Spleen (tissue), 11 donors: Measurements from ENCODE around the gene EVC2. TPM values are rescaled to one million over a fixed set of nuclear protein-coding genes. Genes with fewer than 3 reads are reported as not detected.
"Not testable (repeated sequence)": the region's sequence is repeated elsewhere in the genome, so short reads cannot be mapped to it uniquely, and the experiment has no call there.

Experiments used
- DNase-seq: peaks from one replicate; pipeline ENCODE4 v3.0.0-alpha.2; 2020
- H3K27ac ChIP-seq, 8 donors: fragments of 200-600 bp; sonication (generic) in 7 of 8; 1 replicate in 4 of 8; 2 replicates in 4 of 8; pipeline versions ENCODE4 v1.5.0 to v1.8.0; 2016 to 2021; ENCODE audit warnings: inconsistent platforms in 4 of 8, mild to moderate bottlenecking in 4 of 8, moderate library complexity in 1 of 8
- H3K27me3 ChIP-seq, 7 donors: fragments of 200-600 bp; sonication (generic) in 6 of 7; replicated peaks in 1 of 7; 1 replicate in 4 of 7; 2 replicates in 3 of 7; pipeline versions ENCODE4 v1.5.0 to v1.8.0; 2016 to 2021; ENCODE audit warnings: inconsistent platforms in 3 of 7, mild to moderate bottlenecking in 1 of 7
- H3K36me3 ChIP-seq, 6 donors: fragments of 200-600 bp; sonication (generic) in 5 of 6; 1 replicate in 4 of 6; 2 replicates in 2 of 6; pipeline versions ENCODE4 v1.5.0 to v1.8.0; 2016 to 2021; ENCODE audit warnings: inconsistent platforms in 2 of 6
- H3K4me1 ChIP-seq, 6 donors: fragments of 200-600 bp; sonication (generic) in 5 of 6; 1 replicate in 3 of 6; 2 replicates in 3 of 6; pipeline versions ENCODE4 v1.5.0 to v1.8.0; 2016 to 2021; ENCODE audit warnings: inconsistent platforms in 3 of 6
- H3K4me3 ChIP-seq, 8 donors: fragments of 200-600 bp; sonication (generic) in 7 of 8; 1 replicate in 4 of 8; 2 replicates in 4 of 8; pipeline versions ENCODE4 v1.5.0 to v1.8.0; 2016 to 2021; ENCODE audit warnings: inconsistent platforms in 4 of 8, mild to moderate bottlenecking in 4 of 8, moderate library complexity in 2 of 8
- H3K9me3 ChIP-seq, 8 donors: fragments of 200-600 bp; sonication (generic) in 7 of 8; 1 replicate in 4 of 8; 2 replicates in 4 of 8; pipeline versions ENCODE4 v1.5.0 to v1.8.0; 2016 to 2021; ENCODE audit warnings: inconsistent platforms in 4 of 8
- POLR2A ChIP-seq, 3 donors: fragments of 450-650 bp; IDR thresholded peaks; one replicate each; pipeline ENCODE4 v1.5.1; 2017; ENCODE audit warnings: antibody characterized with exemption in 3 of 3, mild to moderate bottlenecking in 1 of 3
- POLR2AphosphoS5 ChIP-seq, 3 donors: sonication (generic); formaldehyde crosslinking; IDR thresholded peaks; one replicate each; pipeline ENCODE4 v1.5.1; 2017; ENCODE audit warnings: antibody characterized with exemption in 3 of 3
- WGBS, 5 donors: extraction: QIAGEN DNeasy Blood & Tissue Kit in 3 of 5; methylation state at CpG; one replicate each; pipeline versions ENCODE4 v1.1.5 to v1.1.7; 2013 to 2018; 5-methylcytosine and 5-hydroxymethylcytosine counted together
- intact Hi-C: fragments of 100-400 bp; cut with DNase I; formaldehyde crosslinking; loops from one replicate; pipeline ENCODE4 v1.15.0; 2023; ENCODE audit warnings: low total_unique reads
- polyA plus RNA-seq, 3 donors: library from polyadenylated mRNA; stranded (reverse); fragments of 200-250 nt; gene quantifications; one replicate each; pipeline ENCODE4 v1.2.1, GENCODE V29; 2013
- total RNA-seq, 7 donors: library from RNA; depleted of rRNA in 3 of 7; stranded (reverse); fragments of >200 nt in 3 of 7; fragmentation: NEBNext Ultra II Directional in 4 of 7; extraction: Animal tissue kit (Norgen Biotek cat#: 25700) in 4 of 7; gene quantifications; one replicate each; pipeline versions ENCODE4 v1.1.0 to v1.2.1, GENCODE V29; 2016 to 2021
- TF ChIP-seq, protein P1 (sequence below), 11 experiments: fragments of 200-600 bp in 7 of 11; fragments of 450-650 bp in 4 of 11; sonication (generic) in 4 of 11; IDR thresholded peaks in 8 of 11; conservative IDR thresholded peaks in 3 of 11; 1 replicate in 7 of 11; 2 replicates in 4 of 11; pipeline versions ENCODE4 v1.4.0 to v1.8.0; 2016 to 2021; ENCODE audit warnings: antibody characterized with exemption in 11 of 11, inconsistent platforms in 4 of 11, mild to moderate bottlenecking in 1 of 11
- donor health status: healthy with polysubstance abuse.
- donor health status: DM: no; HTN: no; CAD: no; lungs with moderate emphysema.
- donor health status: DM: no; HTN: no; CAD: no.
- donor health status: Bipolar disorder and iron deficiency.
- donor health status: healthy.
- donor health status: DM: no; HTN: no; CAD: no.
- donor health status: DM: yes; HTN: yes; CAD: no.

The EVC2 gene
- total and polyA plus RNA-seq, 10 donors: 0.30 to 4.4 (median 2.6) TPM

GRCh38 chr4:5730436-5730835 is 22.1 kb upstream of the EVC2 start:
- Histone ChIP-seq H3K9me3 (no peaks in the 10 kb centered on the region), H3K27ac (no peak overlapping the region), H3K4me1 (no peaks in the 10 kb centered on the region), H3K27me3 (no peaks in the 10 kb centered on the region), H3K4me3 (no peak overlapping the region), H3K36me3 (peaks cover 0 to 11% (median 0%) of the 10 kb centered on the region in 6 donors)
- WGBS, 5 donors: 79 to 89% (median 82%) methylated on average over 10 of the region's 10 CpGs
- no peak for DNase-seq
- intact Hi-C loops: no loop called here
- TF ChIP-seq POLR2A (IDR thresholded peaks at IDR 0.05) (no peak), POLR2AphosphoS5 (IDR thresholded peaks at IDR 0.05) (no peak)
- TF ChIP-seq, protein P1, sequence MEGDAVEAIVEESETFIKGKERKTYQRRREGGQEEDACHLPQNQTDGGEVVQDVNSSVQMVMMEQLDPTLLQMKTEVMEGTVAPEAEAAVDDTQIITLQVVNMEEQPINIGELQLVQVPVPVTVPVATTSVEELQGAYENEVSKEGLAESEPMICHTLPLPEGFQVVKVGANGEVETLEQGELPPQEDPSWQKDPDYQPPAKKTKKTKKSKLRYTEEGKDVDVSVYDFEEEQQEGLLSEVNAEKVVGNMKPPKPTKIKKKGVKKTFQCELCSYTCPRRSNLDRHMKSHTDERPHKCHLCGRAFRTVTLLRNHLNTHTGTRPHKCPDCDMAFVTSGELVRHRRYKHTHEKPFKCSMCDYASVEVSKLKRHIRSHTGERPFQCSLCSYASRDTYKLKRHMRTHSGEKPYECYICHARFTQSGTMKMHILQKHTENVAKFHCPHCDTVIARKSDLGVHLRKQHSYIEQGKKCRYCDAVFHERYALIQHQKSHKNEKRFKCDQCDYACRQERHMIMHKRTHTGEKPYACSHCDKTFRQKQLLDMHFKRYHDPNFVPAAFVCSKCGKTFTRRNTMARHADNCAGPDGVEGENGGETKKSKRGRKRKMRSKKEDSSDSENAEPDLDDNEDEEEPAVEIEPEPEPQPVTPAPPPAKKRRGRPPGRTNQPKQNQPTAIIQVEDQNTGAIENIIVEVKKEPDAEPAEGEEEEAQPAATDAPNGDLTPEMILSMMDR (IDR thresholded peaks at IDR 0.05 in 8 of 11, conservative IDR thresholded peaks at IDR 0.05 in 3 of 11): no peak

DNA sequence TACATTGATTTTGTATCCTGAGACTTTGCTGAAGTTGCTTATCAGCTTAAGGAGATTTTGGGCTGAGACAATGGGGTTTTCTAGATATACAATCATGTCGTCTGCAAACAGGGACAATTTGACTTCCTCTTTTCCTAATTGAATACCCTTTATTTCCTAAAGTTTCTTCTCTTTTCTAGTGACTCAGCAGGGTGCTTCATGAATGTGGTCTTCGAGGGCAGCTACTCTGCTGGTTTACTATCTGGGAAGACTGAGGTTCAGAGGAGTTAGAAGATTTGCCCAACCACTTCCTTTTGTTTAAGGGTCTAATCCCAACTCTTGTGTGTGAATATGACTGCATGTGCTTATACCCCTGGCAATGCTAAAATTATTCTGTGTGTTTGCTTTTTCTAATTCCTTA is 20.1 kb upstream of the EVC2 start:
- H3K36me3 ChIP-seq, H3K9me3 ChIP-seq, H3K4me3 ChIP-seq, H3K4me1 ChIP-seq, H3K27ac ChIP-seq, H3K27me3 ChIP-seq, DNase-seq, intact Hi-C loops: not testable (repeated sequence)
- WGBS, 5 donors: 15 to 40% (median 32%) methylated on average over 1 to 2 of the region's 2 CpGs

GRCh38 chr4:5724377-5724776 is 16.0 kb upstream of the EVC2 start:
- no peak for DNase-seq
- Histone ChIP-seq H3K9me3 (no peaks in the 10 kb centered on the region), H3K4me3 (no peak overlapping the region), H3K27me3 (peaks cover 0 to 7% (median 0%) of the 10 kb centered on the region in 7 donors), H3K36me3 (peaks cover 0 to under 1% (median 0%) of the 10 kb centered on the region in 6 donors), H3K4me1 (no peaks in the 10 kb centered on the region), H3K27ac (no peak overlapping the region)
- intact Hi-C loops: no loop called here
- 79 to 88% (median 85%) methylated on average over 7 of the region's 7 CpGs for WGBS, 5 donors
- TF ChIP-seq POLR2AphosphoS5 (IDR thresholded peaks at IDR 0.05) (no peak), POLR2A (IDR thresholded peaks at IDR 0.05) (no peak)
- TF ChIP-seq, protein P1 (IDR thresholded peaks at IDR 0.05 in 8 of 11, conservative IDR thresholded peaks at IDR 0.05 in 3 of 11): no peak

DNA sequence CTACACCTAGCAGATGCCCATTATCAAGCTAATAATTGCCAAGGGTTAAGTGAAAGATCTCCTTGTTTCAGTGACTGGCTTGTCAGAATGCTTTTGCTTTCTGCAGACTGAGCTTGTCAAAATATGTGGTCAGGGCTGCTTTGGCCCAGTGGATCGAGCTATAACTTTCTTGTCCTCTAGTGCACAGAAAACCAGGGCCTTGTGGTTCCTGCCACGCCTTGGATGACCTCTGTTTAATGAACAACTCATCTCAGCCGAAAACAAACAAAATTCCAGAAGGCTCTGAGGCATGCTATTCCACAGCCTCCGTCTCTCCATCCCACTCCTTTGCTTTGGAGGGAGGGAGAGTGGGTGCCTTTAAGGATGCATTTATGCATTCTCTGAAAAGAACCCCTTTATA is 14.0 kb upstream of the EVC2 start:
- H3K36me3 ChIP-seq: no peaks in the 10 kb centered on the region
- 61 to 70% (median 69%) methylated on average over 4 of the region's 4 CpGs for WGBS, 5 donors
- intact Hi-C loops: no loop called here
- peaks cover 0 to 7% (median 0%) of the 10 kb centered on the region in 7 donors for H3K27me3 ChIP-seq
- no peaks in the 10 kb centered on the region for H3K4me1 ChIP-seq
- TF ChIP-seq, protein P1 (IDR thresholded peaks at IDR 0.05 in 8 of 11, conservative IDR thresholded peaks at IDR 0.05 in 3 of 11): no peak
- TF ChIP-seq POLR2AphosphoS5 (IDR thresholded peaks at IDR 0.05): no peak
- no peak for TF ChIP-seq POLR2A (IDR thresholded peaks at IDR 0.05)
- DNase-seq: no peak
- no peak overlapping the region for H3K4me3 ChIP-seq
- no peaks in the 10 kb centered on the region for H3K9me3 ChIP-seq
- H3K27ac ChIP-seq: no peak overlapping the region

DNA sequence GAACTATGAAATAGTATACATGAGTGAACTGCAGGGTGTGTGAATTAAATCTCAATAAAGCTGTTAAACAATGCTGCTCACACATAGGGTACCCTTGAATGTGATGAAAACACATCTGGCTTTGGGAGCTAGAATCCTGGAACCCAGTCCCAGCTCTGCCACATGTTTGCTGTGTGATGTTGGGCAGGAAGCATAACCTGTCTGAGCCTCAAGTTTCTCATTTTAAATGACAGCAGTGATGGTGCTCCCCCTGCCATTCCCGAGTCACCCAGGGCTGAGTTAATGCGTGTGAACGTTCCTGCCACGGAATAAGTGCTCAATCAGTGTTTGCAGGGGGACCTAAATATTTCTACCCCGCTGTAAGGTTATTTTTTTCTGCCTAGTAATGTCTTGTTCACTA is 13.6 kb upstream of the EVC2 start:
- 67 to 90% (median 81%) methylated on average over 5 of the region's 5 CpGs for WGBS, 5 donors
- no peak overlapping the region for H3K27ac ChIP-seq
- H3K36me3 ChIP-seq: no peaks in the 10 kb centered on the region
- DNase-seq: no peak
- intact Hi-C loops: no loop called here
- no peaks in the 10 kb centered on the region for H3K4me1 ChIP-seq
- no peak overlapping the region for H3K4me3 ChIP-seq
- peaks cover 0 to 7% (median 0%) of the 10 kb centered on the region in 7 donors for H3K27me3 ChIP-seq
- no peaks in the 10 kb centered on the region for H3K9me3 ChIP-seq
- TF ChIP-seq POLR2A (IDR thresholded peaks at IDR 0.05) (no peak), POLR2AphosphoS5 (IDR thresholded peaks at IDR 0.05) (no peak)
- TF ChIP-seq, protein P1 (IDR thresholded peaks at IDR 0.05 in 8 of 11, conservative IDR thresholded peaks at IDR 0.05 in 3 of 11): no peak
